A673 (cell line): ENCODE measurements around the gene PRKCH.
A peak's percentile ranks its signal among the peaks of the same experiment; 100 is the strongest.

Experiments used
- CTCF ChIP-seq: fragments of 300-800, 200-600 bp; sonication (generic); conservative IDR thresholded peaks from 2 replicates; pipeline ENCODE4 v1.5.1; 2017; ENCODE audit warnings: low read depth, mild to moderate bottlenecking, antibody characterized with exemption, low read length, moderate library complexity, mixed read lengths
- EZH2 ChIP-seq: fragments of 200-600 bp; sonication (generic); IDR thresholded peaks from 2 replicates; pipeline ENCODE4 v1.6.1; 2017; ENCODE audit warnings: borderline replicate concordance, low read depth, mild to moderate bottlenecking, mixed read lengths, antibody characterized with exemption, low read length; ENCODE audit not compliant: poor library complexity, severe bottlenecking

GRCh38 chr14:61296719-61297502, 24.5 kb upstream of the PRKCH start:
- TF ChIP-seq CTCF (peak; percentile 81), EZH2 (no peak)
